ENCODE data around the gene DNMT1.

Gene DNMT1

DNA sequence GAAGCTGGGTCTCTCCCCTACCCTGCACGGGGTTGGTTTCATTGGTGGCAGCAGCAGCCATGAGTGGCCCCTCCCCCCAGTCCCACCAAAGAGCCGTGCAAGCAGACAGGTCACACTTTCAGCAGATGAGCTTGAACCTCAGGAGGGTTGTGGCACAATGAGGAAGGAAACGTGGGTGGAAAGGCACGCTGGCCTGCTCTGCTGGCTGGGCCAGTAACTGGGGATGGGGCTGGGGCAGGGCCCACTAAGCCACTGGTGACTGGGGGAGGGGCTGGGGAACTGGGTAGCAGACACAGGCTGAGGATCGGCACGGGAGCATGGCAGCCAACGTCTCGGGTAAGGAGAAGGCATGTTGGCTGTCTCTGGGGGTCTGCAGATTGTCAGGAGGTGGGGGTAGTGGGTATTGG is 83.3 kb downstream of the DNMT1 start, which contains the start of gene P2RY11:
Gene P2RY11, plus strand, starts transcription at position 289 of the 407 bp plus-strand sequence. Its CDS starts 29 bp downstream, at position 318.
- peaks cover 33% of the 10 kb centered on the region for H3K36me3 ChIP-seq
- no peaks in the 10 kb centered on the region for H3K9me3 ChIP-seq
- no peaks in the 10 kb centered on the region for H3K27me3 ChIP-seq
- H3K4me1 ChIP-seq (ENCODE audit: control insufficient read depth in 1 of 2, insufficient read depth in 1 of 2, low read depth in 1 of 2, low read length in 1 of 2) = peaks cover 31% of the 10 kb centered on the region in 2 experiments
- peak within 1 kb of the TSS; percentile 6 to 35 for H3K4me3 ChIP-seq (ENCODE audit: low read depth in 1 of 2, low read length in 1 of 2)
- TF ChIP-seq, protein P1, sequence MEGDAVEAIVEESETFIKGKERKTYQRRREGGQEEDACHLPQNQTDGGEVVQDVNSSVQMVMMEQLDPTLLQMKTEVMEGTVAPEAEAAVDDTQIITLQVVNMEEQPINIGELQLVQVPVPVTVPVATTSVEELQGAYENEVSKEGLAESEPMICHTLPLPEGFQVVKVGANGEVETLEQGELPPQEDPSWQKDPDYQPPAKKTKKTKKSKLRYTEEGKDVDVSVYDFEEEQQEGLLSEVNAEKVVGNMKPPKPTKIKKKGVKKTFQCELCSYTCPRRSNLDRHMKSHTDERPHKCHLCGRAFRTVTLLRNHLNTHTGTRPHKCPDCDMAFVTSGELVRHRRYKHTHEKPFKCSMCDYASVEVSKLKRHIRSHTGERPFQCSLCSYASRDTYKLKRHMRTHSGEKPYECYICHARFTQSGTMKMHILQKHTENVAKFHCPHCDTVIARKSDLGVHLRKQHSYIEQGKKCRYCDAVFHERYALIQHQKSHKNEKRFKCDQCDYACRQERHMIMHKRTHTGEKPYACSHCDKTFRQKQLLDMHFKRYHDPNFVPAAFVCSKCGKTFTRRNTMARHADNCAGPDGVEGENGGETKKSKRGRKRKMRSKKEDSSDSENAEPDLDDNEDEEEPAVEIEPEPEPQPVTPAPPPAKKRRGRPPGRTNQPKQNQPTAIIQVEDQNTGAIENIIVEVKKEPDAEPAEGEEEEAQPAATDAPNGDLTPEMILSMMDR (IDR thresholded peaks at IDR 0.05) = no peak
- H3K27ac ChIP-seq = peak within 1 kb of the TSS; percentile 59

DNA sequence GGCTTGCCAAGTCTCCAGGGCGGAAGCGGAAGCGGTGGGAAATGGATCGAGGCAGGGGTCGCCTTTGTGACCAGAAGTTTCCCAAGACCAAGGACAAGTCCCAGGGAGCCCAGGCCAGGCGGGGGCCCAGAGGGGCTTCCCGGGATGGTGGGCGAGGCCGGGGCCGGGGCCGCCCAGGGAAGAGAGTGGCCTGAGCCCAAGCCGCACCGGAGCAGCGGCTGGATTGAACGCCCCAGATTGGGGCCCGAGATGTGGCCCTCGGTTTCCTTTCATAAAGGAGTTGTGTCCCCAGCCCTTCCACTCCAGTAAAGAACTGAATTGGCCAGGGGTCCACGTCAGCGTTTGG is 83.8 kb downstream of the DNMT1 start:
- Histone ChIP-seq H3K36me3 (peaks cover 28% of the 10 kb centered on the region), H3K4me1 (ENCODE audit: control insufficient read depth in 1 of 2, insufficient read depth in 1 of 2, low read depth in 1 of 2, low read length in 1 of 2) (peaks cover 34 to 35% of the 10 kb centered on the region in 2 experiments), H3K27ac (peak overlapping the region; percentile 59), H3K9me3 (no peaks in the 10 kb centered on the region), H3K27me3 (no peaks in the 10 kb centered on the region), H3K4me3 (ENCODE audit: low read depth in 1 of 2, low read length in 1 of 2) (no peak overlapping the region)
- TF ChIP-seq, protein P1 (IDR thresholded peaks at IDR 0.05) = no peak

DNA sequence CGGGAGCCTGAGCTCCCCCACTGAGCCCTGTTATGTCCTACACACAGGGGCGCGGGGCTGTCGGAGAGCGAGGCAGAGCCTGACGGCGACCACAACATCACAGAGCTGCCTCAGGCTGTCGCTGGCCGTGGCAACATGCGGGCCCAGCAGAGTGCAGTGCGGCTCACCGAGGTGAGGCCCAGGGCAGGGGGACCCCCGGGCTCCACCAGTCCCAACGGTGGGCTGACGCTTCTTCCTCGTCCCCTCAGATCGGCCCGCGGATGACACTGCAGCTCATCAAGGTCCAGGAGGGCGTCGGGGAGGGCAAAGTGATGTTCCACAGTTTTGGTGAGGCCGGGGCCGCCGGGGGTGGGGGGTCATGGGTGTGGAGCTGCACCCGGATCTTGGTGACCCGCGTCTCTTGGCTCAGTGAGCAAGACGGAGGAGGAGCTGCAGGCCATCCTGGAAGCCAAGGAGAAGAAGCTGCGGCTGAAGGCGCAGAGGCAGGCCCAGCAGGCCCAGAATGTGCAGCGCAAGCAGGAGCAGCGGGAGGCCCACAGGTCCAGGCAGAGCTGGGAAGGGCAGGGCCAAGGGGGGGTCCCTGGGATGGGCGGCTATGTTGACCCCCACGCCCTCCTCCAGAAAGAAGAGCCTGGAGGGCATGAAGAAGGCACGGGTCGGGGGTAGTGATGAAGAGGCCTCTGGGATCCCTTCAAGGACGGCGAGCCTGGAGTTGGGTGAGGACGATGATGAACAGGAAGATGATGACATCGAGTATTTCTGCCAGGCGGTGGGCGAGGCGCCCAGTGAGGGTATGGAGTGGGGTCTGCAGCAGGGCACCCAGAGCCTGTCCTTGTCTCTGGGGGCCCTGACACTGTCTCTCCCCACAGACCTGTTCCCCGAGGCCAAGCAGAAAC is 84.4 kb downstream of the DNMT1 start:
- H3K4me1 ChIP-seq (ENCODE audit: control insufficient read depth in 1 of 2, insufficient read depth in 1 of 2, low read depth in 1 of 2, low read length in 1 of 2) = peaks cover 40 to 41% of the 10 kb centered on the region in 2 experiments
- no peaks in the 10 kb centered on the region for H3K9me3 ChIP-seq
- TF ChIP-seq, protein P1 (IDR thresholded peaks at IDR 0.05) = no peak
- H3K4me3 ChIP-seq (ENCODE audit: low read depth in 1 of 2, low read length in 1 of 2) = no peak overlapping the region
- H3K27me3 ChIP-seq = no peaks in the 10 kb centered on the region
- peaks cover 22% of the 10 kb centered on the region for H3K36me3 ChIP-seq
- no peak overlapping the region for H3K27ac ChIP-seq

DNA sequence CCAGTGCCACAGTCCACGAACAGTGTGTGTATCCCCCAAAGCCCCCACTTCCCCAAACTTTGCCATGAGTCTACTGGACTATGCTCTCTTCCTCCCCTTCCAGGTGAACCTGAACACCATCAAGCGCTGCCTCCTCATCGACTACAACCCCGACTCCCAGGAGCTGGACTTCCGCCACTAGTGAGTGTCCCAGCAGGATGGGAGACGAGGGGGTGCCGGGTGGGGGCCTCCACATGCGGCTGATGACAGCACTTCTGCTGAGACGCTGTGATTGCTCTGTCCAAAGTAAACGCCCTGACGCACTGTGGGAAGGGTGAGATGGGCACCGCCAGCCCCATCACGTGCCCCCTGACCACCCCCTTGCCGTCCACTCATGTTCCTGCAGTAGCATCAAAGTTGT is 85.2 kb downstream of the DNMT1 start:
- Histone ChIP-seq H3K9me3 (no peaks in the 10 kb centered on the region), H3K27me3 (no peaks in the 10 kb centered on the region), H3K27ac (no peak overlapping the region), H3K36me3 (peaks cover 14% of the 10 kb centered on the region), H3K4me1 (ENCODE audit: control insufficient read depth in 1 of 2, insufficient read depth in 1 of 2, low read depth in 1 of 2, low read length in 1 of 2) (peaks cover 42 to 45% of the 10 kb centered on the region in 2 experiments), H3K4me3 (ENCODE audit: low read depth in 1 of 2, low read length in 1 of 2) (no peak overlapping the region)
- TF ChIP-seq, protein P1 (IDR thresholded peaks at IDR 0.05) = no peak

DNA sequence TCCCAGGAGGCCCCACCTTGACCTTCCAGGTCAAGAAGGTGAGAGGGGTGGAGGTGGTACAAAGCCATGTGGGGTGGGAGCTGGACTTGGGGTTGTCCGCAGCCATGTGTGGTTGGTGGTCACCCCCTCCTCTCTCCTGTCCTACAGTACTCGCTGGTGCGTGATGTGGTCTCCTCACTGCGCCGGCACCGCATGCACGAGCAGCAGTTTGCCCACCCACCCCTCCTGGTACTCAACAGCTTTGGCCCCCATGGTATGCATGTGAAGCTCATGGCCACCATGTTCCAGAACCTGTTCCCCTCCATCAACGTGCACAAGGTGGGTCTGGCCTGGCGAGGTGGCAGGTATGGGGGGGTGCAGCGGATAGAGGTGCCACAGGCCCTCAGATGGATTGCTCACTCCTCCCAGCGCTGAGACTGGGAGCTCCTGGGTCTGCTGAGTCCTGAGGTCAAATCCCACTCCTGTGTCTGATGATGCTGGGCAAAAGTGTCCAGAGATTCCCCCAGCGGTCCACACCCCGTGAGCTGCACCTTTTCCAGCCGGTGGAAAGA is 86.9 kb downstream of the DNMT1 start:
- no peak overlapping the region for H3K4me3 ChIP-seq (ENCODE audit: low read depth in 1 of 2, low read length in 1 of 2)
- H3K27ac ChIP-seq = no peak overlapping the region
- H3K9me3 ChIP-seq = no peaks in the 10 kb centered on the region
- TF ChIP-seq, protein P1 (IDR thresholded peaks at IDR 0.05) = no peak
- peaks cover 8% of the 10 kb centered on the region for H3K36me3 ChIP-seq
- H3K4me1 ChIP-seq (ENCODE audit: control insufficient read depth in 1 of 2, insufficient read depth in 1 of 2, low read depth in 1 of 2, low read length in 1 of 2) = peaks cover 42% of the 10 kb centered on the region in 2 experiments
- no peaks in the 10 kb centered on the region for H3K27me3 ChIP-seq

Measured in neutrophil (primary cell).